OCI-LY1 (cell line): Measurements from ENCODE around the gene SEMA3F.

Experiments used
- H2AFZ ChIP-seq: fragments of 200-600 bp; sonication (generic), shearing (Covaris generic); 2 replicates; pipeline ENCODE4 v1.6.0; 2014; ENCODE audit warnings: antibody characterized with exemption, mild to moderate bottlenecking, low read length
- H3F3A ChIP-seq: fragments of 200-600 bp; sonication (generic), shearing (Covaris generic); 2 replicates; pipeline ENCODE4 v1.6.0; 2014; ENCODE audit warnings: mild to moderate bottlenecking, antibody characterized with exemption, low read length, moderate library complexity; ENCODE audit not compliant: insufficient read depth
- H3K27ac ChIP-seq: fragments of 200-600 bp; sonication (generic); 2 replicates; pipeline ENCODE4 v1.5.1; 2014; ENCODE audit warnings: low read length, mixed run types, mild to moderate bottlenecking, low read depth; ENCODE audit not compliant: poor library complexity, severe bottlenecking
- H3K27me3 ChIP-seq: fragments of 200-600 bp; sonication (generic); 2 replicates; pipeline ENCODE4 v1.6.0; 2014; ENCODE audit warnings: antibody characterized with exemption, mild to moderate bottlenecking, low read length, moderate library complexity; ENCODE audit not compliant: insufficient read depth
- H3K36me3 ChIP-seq: fragments of 200-600 bp; sonication (generic); 2 replicates; pipeline ENCODE4 v1.6.1; 2014; ENCODE audit warnings: mild to moderate bottlenecking, antibody characterized with exemption, low read length, moderate library complexity, mixed read lengths; ENCODE audit not compliant: insufficient read depth
- H3K4me1 ChIP-seq: fragments of 200-600 bp; sonication (generic); 2 replicates; pipeline ENCODE4 v1.5.1; 2014; ENCODE audit warnings: mild to moderate bottlenecking, low read length, moderate library complexity; ENCODE audit not compliant: insufficient read depth, severe bottlenecking
- H3K4me2 ChIP-seq: fragments of 200-600 bp; sonication (generic), shearing (Covaris generic); 2 replicates; pipeline ENCODE4 v1.6.1; 2014; ENCODE audit warnings: low read length
- H3K4me3 ChIP-seq: fragments of 200-600 bp; sonication (generic); 2 replicates; pipeline ENCODE4 v1.5.1; 2014; ENCODE audit warnings: low read length, low read depth, mild to moderate bottlenecking, mixed read lengths; ENCODE audit not compliant: poor library complexity, severe bottlenecking
- H3K79me2 ChIP-seq: fragments of 200-600 bp; shearing (Covaris generic); 2 replicates; pipeline ENCODE4 v1.6.1; 2016; ENCODE audit warnings: mixed run types, low read length, mixed read lengths; ENCODE audit not compliant: insufficient read depth
- H3K9ac ChIP-seq: fragments of 200-600 bp; sonication (generic), shearing (Covaris generic); 2 replicates; pipeline ENCODE4 v1.6.1; 2014; ENCODE audit warnings: mild to moderate bottlenecking, low read length, mixed read lengths
- H3K9me2 ChIP-seq: fragments of 200-600 bp; sonication (generic), shearing (Covaris generic); 2 replicates; pipeline ENCODE4 v1.6.1; 2014; ENCODE audit warnings: low read depth, mild to moderate bottlenecking, low read length, mixed read lengths
- H3K9me3 ChIP-seq: fragments of 200-600 bp; shearing (Covaris generic); 2 replicates; pipeline ENCODE4 v1.6.1; 2014; ENCODE audit warnings: low read length, mixed read lengths
- H4K20me1 ChIP-seq: fragments of 200-600 bp; sonication (generic), shearing (Covaris generic); 2 replicates; pipeline ENCODE4 v1.6.0; 2016; ENCODE audit warnings: mild to moderate bottlenecking, low read length; ENCODE audit not compliant: insufficient read depth
- EZH2 ChIP-seq: fragments of 200-600 bp; sonication (generic), shearing (Covaris generic); IDR thresholded peaks from 2 replicates; pipeline ENCODE4 v1.8.0; 2017; ENCODE audit warnings: borderline replicate concordance, mixed run types, mild to moderate bottlenecking, antibody characterized with exemption, low read length, moderate library complexity, mixed read lengths
- TF ChIP-seq, protein P1 (sequence below): fragments of 200-600 bp; sonication (generic), shearing (Covaris generic); IDR thresholded peaks from 2 replicates; pipeline ENCODE4 v1.5.1; 2017; ENCODE audit warnings: mild to moderate bottlenecking, antibody characterized with exemption, low read length, moderate library complexity, mixed read lengths

SEMA3F gene

DNA sequence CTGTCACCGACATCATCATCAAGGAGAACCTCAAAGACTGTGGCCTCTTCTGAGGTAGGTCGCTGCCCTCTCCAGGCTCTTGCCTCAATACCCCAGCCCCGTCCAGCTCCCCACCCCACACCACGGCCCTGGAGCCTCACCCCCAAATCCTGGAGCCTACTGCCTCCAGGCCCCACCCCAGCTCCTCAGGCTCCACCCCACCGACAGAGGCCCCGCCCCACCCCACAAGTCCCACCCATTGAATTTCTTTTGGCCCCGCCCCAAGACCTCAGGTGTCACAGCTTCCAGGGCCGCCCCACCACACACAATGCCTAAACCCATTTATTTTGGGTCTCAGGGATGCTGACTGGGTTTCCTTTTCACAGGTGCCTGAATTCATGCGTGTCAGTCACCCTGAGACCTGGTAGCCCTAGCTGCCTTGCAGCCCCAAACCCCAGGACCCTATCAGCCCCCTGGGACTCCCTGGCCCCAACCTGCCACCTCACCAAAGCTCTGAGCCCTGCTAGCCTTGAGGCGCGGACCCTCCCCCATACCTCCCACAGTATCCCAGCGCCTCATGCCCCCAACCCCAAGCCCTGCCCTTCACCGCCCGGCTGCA is 39.9 kb downstream of the SEMA3F start:
- no peak overlapping the region for H3K4me2 ChIP-seq
- peaks cover 6% of the 10 kb centered on the region for H3K4me1 ChIP-seq
- no peak overlapping the region for H3K9ac ChIP-seq

DNA sequence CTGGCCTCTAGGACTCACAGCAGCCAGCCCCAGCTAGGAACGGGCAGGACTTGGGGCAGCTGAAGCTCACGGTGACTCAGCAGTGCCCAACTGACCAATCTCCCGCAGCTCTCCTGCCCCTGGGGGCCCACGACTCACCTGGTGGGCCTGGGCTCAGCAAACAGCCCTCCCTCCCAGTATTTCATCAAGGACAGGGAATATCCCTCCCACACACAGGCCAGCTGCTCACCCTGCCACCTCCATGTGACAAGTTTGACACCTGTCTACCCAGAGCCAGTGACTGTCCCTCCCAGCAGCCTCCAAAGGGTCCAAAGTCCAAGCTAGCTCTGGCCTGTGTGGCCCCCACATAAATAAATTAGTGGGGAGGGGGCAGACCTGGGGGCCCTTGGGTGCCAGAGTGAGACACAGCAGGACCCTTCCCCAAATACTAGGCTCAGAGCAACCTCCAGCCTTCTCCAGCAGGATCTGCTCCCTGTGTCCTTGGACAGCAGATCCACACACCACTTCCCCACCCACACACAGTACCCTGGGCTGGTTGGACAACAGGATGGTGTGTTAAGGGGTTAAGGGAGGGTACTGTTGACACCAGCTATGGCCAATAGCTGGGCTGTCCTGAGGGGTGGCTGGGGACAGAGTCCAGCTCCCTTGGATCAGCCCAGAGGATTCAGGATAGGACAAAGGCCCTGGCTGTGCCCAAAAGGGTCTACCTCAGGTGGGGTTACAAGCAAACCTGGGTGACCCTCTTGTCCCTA is 40.6 kb downstream of the SEMA3F start:
- Histone ChIP-seq H3K27ac (no peak overlapping the region), H3K4me1 (peaks cover 5% of the 10 kb centered on the region), H3K27me3 (no peaks in the 10 kb centered on the region), H3K36me3 (no peaks in the 10 kb centered on the region), H3K4me3 (no peak overlapping the region), H3K9me2 (no peaks in the 10 kb centered on the region), H2AFZ (no peak overlapping the region), H4K20me1 (no peaks in the 10 kb centered on the region), H3K9ac (no peak overlapping the region), H3K9me3 (no peaks in the 10 kb centered on the region), H3K79me2 (no peaks in the 10 kb centered on the region), H3F3A (no peaks in the 10 kb centered on the region), H3K4me2 (no peak overlapping the region)
- TF ChIP-seq, protein P1, sequence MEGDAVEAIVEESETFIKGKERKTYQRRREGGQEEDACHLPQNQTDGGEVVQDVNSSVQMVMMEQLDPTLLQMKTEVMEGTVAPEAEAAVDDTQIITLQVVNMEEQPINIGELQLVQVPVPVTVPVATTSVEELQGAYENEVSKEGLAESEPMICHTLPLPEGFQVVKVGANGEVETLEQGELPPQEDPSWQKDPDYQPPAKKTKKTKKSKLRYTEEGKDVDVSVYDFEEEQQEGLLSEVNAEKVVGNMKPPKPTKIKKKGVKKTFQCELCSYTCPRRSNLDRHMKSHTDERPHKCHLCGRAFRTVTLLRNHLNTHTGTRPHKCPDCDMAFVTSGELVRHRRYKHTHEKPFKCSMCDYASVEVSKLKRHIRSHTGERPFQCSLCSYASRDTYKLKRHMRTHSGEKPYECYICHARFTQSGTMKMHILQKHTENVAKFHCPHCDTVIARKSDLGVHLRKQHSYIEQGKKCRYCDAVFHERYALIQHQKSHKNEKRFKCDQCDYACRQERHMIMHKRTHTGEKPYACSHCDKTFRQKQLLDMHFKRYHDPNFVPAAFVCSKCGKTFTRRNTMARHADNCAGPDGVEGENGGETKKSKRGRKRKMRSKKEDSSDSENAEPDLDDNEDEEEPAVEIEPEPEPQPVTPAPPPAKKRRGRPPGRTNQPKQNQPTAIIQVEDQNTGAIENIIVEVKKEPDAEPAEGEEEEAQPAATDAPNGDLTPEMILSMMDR, result no peak
- TF ChIP-seq EZH2, result no peak

More for the DNA sequence above, 39.9 kb downstream of the SEMA3F start:
- Histone ChIP-seq H2AFZ (no peak overlapping the region), H3K9me2 (no peaks in the 10 kb centered on the region), H3K4me3 (no peak overlapping the region), H3K79me2 (no peaks in the 10 kb centered on the region), H3K27me3 (no peaks in the 10 kb centered on the region), H3K9me3 (no peaks in the 10 kb centered on the region), H3K27ac (no peak overlapping the region), H3F3A (no peaks in the 10 kb centered on the region), H4K20me1 (no peaks in the 10 kb centered on the region), H3K36me3 (no peaks in the 10 kb centered on the region)
- TF ChIP-seq, protein P1, result no peak
- TF ChIP-seq EZH2, result no peak

GRCh38 chr3:50196253-50196801 is 41.2 kb downstream of the SEMA3F start:
- H3K79me2 ChIP-seq, result no peaks in the 10 kb centered on the region
- no peak overlapping the region for H3K4me2 ChIP-seq
- no peaks in the 10 kb centered on the region for H3K9me3 ChIP-seq
- H3K9me2 ChIP-seq, result no peaks in the 10 kb centered on the region
- H4K20me1 ChIP-seq, result no peaks in the 10 kb centered on the region
- no peaks in the 10 kb centered on the region for H3K36me3 ChIP-seq
- H3K9ac ChIP-seq, result no peak overlapping the region
- no peak overlapping the region for H3K4me3 ChIP-seq
- H3K27ac ChIP-seq, result no peak overlapping the region
- no peaks in the 10 kb centered on the region for H3F3A ChIP-seq
- TF ChIP-seq, protein P1, result no peak
- no peak for TF ChIP-seq EZH2
- H2AFZ ChIP-seq, result no peak overlapping the region
- no peaks in the 10 kb centered on the region; the same call in 1 of the 2 replicates for H3K27me3 ChIP-seq
- H3K4me1 ChIP-seq, result no peaks in the 10 kb centered on the region
